GM19351 (cell line): ENCODE data around the gene DRG2.

Experiments used
- ATAC-seq: cut with Tn5 transposase; IDR thresholded peaks from one replicate; pipeline ENCODE4 v1.9.1; 2021; ENCODE audit warnings: mild to moderate bottlenecking, moderate library complexity; ENCODE audit not compliant: unreplicated experiment

Gene DRG2, protein sequence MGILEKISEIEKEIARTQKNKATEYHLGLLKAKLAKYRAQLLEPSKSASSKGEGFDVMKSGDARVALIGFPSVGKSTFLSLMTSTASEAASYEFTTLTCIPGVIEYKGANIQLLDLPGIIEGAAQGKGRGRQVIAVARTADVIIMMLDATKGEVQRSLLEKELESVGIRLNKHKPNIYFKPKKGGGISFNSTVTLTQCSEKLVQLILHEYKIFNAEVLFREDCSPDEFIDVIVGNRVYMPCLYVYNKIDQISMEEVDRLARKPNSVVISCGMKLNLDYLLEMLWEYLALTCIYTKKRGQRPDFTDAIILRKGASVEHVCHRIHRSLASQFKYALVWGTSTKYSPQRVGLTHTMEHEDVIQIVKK

DNA sequence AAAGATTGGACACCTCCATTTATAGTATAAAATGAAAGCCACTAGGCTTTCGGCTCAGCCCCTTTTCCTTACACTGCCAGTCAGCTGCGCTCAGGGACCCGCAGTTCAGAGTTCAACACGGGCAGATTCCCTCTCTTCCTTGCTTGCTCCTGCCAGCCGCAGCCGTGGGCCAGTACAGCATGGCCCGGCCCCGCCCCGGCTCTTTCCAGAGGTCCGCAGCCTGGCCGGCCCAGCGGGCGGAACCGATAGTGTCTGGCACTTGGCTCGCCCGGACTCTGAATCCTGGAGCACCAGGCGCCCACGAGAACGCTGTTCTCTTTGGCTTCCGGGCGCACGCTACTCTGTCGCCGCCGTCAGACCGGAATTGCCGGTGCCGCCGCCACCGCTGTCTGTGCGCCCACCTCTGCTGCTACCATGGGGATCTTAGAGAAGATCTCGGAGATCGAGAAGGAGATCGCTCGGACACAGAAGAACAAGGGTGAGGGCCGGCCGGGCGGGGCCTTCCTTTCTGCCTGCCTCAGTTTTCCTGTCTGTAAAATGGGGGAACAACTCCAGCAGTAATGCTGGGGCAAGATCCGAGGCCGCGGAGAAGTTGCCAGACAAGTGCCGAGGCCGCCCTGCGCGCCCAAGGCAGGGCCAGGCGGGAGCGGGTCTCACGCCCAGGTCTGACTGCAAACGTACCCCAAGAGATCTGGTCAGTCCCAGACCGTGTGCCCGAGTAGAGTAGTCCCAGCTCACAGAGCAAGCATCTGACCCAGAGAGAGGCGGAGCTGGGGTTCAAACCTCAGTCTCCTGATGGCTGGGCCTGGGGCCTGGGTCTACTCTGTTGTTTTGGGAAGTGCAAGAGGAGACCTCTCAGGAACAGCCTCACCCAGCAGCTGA lies at the start of gene DRG2:
Gene DRG2 (plus strand): TSS at position 339 of the 882 bp plus-strand sequence. CDS start 76 bp downstream, at position 415.
- ATAC-seq, result peak; percentile 78

- no peak for ATAC-seq
Measured at GRCh38 chr17:18038149-18038850, 49.4 kb upstream of the DRG2 start.

- peak; percentile 90 for ATAC-seq
Measured at GRCh38 chr17:18038861-18039534, 48.8 kb upstream of the DRG2 start, which contains the start of the genes ATPAF2 and GID4. ATPAF2 (minus strand) TSS chr17:18039168; CDS start chr17:18039013, 155 bp downstream. GID4 (plus strand) TSS chr17:18039408; CDS start chr17:18039465, 57 bp downstream.

- peak; percentile 24 for ATAC-seq
Measured at GRCh38 chr17:18039535-18040260, 48.0 kb upstream of the DRG2 start.

- no peak for ATAC-seq
Measured at GRCh38 chr17:18040261-18040858, 47.4 kb upstream of the DRG2 start.

DNA sequence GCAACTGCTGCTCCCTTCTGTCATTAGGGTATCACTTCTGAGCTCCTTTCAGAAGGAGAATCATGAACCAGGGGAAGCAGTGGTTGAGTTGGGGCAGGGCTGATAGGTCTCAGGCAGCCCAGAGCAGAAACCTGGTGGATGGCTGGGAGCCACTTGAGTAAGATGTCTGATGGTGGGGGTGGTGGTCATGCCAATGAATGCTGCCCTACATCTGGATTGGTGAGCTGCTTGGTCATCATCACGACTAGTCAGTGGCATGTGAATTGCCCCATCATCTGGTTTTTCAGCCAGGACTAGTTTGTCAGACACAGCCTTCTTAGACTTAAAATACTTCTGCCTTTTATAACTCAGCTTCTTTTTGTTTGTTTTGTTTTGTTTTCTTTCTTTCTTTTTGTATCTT lies 46.0 kb upstream of the DRG2 start:
- no peak for ATAC-seq

DNA sequence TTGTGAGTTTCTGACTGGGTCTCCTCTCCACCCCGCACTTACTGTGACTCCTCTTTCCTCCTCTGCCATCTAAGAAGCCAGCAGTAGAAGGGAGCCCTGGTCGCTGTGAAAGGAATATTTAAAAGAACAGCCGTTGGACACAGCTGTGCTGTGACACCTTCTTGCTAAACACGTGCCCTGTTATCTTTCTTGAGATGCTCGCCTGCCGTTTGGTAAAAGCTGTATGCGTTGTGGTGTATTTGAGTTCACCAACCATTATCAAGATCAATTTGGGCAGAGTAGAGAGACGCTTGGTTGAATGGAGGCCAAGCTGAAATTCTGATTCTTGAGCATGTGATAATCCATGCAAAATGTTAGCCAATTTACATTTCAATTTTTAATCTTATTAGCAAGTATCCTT lies 44.8 kb upstream of the DRG2 start:
- ATAC-seq, result no peak

GRCh38 chr17:18043491-18043890 lies 44.3 kb upstream of the DRG2 start:
- no peak for ATAC-seq

DNA sequence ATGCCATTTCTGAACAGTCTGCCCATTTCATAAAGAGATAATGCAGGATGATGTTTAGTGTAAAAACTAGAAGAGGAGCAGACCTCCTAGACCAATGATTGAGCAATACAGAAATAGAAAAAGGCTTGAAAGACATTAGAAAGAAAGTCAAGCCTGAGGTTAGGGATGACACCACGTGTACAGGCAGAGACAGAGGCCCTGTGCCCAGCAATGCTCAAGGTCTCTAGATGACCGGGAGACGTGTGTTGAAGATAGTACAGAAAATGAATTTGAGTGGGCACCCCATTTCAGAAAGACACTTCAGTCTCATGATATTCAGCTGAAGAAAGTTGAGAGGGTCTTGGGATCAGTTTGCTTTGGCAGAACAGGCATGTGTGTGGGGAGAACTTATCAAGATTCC lies 43.1 kb upstream of the DRG2 start:
- ATAC-seq, result no peak

DNA sequence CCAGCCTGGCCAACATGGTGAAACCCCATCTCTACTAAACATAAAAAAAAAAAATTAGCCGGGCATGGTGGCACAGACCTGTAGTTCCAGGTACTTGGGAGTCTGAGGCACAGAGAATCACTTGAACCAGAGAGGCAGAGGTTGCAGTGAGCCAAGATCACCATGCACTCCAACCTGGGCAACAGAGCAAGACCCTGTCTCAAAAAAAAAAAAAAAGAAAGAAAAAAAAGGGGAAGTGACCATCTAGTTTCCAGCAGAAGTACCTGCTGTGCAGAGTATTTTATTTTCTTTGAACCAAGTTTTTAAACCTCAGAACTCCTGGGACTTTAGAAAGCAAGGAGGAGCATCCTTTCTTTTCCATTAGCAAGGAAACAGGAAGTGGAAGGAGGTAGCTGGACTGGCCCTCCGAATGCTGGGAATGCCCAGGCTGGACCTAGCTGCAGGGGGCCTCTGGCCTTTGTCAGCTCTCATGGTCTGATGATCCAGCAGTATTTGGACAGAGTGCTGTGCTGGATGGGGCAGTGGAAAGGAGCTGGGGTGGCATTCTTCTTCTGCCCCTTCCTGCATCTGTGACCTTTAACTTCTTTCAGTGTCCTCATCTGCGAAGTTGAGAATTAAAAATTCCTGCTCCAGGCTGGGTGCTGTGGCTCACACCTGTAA lies 41.9 kb upstream of the DRG2 start:
- no peak for ATAC-seq

DNA sequence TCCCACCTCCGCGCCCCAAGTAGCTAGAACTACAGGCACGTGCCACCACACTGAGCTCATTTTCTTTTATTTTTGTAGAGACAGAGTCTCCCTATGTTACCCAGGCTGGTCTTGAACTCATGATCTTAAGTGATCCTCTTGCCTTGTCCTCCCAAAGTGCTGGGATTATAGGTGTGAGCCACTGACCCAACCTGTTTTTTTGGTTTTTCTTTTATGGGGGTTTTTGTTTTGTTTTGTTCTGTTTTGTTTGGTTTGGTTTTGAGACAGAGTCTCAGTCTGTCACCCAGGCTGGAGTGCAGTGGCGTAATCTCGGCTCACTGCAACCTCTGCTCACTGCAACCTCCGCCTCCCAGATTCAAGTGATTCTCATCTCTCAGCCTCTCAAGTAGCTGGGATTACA lies 32.2 kb upstream of the DRG2 start:
- ATAC-seq, result no peak

DNA sequence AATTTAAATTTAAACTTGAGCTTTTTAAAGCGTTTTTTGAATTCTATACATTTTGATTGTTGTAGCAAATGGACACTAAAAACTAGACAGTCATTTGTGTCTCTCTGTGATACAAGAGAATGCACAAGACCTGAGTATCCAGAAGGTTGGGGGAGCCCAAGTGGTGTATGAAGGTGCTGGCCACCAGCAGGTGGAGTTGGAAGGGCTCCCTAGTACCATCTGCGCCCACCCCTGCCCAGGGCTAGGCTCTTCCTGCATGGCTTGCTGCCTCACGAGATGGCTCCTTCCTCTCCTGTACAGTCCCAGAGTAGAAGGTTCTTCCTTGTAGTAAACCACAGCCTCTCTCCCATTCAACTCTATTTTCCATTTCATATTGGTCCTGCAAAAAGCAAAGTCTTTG lies 31.5 kb upstream of the DRG2 start:
- no peak for ATAC-seq

- no peak for ATAC-seq
Measured at GRCh38 chr17:18059283-18059682, 28.5 kb upstream of the DRG2 start.

DNA sequence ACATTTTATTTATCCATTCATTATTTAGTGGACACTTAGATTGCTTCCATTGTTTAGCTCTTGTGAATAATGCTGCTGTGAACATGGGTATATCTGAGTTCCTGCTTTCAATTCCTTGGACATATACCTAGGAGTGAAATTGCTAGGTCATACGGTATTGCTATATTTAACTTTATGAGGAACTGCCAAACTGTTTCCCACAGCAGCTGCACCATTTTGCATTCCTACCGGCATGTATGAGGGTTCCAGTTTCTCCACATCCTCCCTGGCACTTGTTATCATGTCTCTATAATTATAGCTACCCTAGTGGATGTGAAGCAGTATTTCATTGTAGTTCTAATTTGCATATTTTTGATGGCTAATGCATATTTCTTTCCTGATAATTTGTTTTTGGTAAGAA lies 23.7 kb upstream of the DRG2 start:
- no peak for ATAC-seq

GRCh38 chr17:18065546-18065945 lies 22.2 kb upstream of the DRG2 start:
- ATAC-seq, result no peak

DNA sequence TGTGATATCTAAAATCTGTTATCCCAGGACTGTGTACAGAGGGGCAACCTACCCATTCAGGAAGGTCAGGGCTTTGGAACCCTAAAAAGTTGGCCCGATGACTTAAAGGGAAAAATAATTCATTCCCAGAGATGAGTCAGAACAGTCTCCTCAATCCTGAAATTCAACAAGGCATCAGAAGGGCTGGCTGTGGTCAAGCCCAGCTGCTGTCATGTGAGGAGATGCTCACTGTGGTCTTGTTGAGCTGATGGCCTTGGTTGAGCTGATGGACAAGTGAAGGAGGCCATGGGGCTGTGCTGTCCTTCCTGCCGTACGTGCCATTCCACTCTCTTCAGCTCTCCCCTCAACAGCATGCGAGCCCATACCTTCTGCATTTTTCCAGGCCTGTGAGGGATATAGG lies 20.9 kb upstream of the DRG2 start:
- ATAC-seq, result no peak

GRCh38 chr17:18069101-18069500 lies 18.6 kb upstream of the DRG2 start:
- ATAC-seq, result no peak

DNA sequence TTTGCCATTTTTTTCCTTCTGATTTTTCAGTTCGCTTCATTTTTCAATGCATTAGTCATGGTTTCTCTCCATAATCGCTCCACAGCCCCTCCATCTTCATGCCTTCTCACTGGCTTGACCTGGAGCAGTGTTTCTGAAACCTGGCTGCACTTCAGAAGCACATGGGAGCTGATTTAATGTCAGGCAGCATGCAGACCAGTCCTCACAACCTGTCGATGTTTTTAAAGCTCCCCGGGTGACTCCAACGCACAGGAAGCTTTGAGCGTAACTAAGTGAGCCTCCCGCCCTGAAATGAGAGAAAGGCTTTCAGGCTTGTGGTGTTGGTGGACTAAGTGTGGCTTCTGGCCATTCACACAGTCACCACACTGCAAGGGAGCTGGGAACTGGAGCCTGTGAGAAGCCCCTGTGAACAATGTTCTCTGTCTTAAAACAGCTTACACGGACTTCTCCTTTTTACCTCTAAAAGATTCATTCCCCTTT lies 16.8 kb upstream of the DRG2 start:
- ATAC-seq, result no peak

DNA sequence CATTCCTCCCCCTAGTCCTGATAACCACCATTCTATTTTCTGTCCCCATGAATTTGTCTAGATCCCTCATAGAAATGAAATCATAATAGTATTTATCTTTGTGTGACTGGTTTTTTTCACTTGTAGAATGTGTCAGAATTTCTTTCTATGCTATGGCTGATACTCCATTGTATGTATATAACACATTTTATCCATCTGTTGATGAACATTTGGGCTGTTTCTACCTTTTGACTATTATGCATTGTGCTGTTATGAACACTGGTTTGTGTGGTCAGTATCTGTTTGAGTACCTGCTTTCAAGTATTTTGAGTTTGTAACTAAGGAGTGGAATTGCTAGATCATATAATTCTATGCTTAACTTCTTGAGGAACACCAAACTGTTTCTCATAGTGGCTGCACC lies 16.0 kb upstream of the DRG2 start:
- no peak for ATAC-seq
